WTC11 (cell line): Measurements from ENCODE around the gene DGKZ. TPM values are rescaled to one million over a fixed set of nuclear protein-coding genes. Genes with fewer than 3 reads are reported as not detected.

Experiments
- ATAC-seq: fragments of 200-7000 bp; cut with Tn5 transposase; 2 replicates; pipeline ENCODE4 v1.10.0; 2021; ENCODE audit warnings: mild to moderate bottlenecking, moderate library complexity
- CTCF ChIA-PET: fragments of 300-600 bp; sonication (Branson Sonifier 250); formaldehyde crosslinking; loops from one replicate; lab custom pipeline; 2021; ENCODE audit warnings: antibody characterized with exemption; lab: Charles Lee
- POLR2A ChIA-PET: fragments of 350-600 bp; sonication (Branson Sonifier 250); formaldehyde crosslinking; loops from one replicate; lab custom pipeline; 2021; ENCODE audit warnings: antibody characterized with exemption; lab: Charles Lee
- DNase-seq: peaks from one replicate; pipeline ENCODE4 v3.0.0; 2021; ENCODE audit warnings: low spot score
- H3K27ac Mint-ChIP-seq: 2 replicates; pipeline ENCODE4 v1.8.0; 2021; ENCODE audit warnings: mixed read lengths
- H3K27me3 Mint-ChIP-seq: 2 replicates; pipeline ENCODE4 v1.8.0; 2021; ENCODE audit warnings: low read depth, mild to moderate bottlenecking, moderate library complexity, mixed read lengths
- H3K36me3 Mint-ChIP-seq: 2 replicates; pipeline ENCODE4 v1.8.0; 2021; ENCODE audit warnings: mixed read lengths
- H3K4me1 Mint-ChIP-seq: 2 replicates; pipeline ENCODE4 v1.8.0; 2022; ENCODE audit warnings: mixed read lengths
- H3K4me3 Mint-ChIP-seq: 2 replicates; pipeline ENCODE4 v1.8.0; 2021; ENCODE audit warnings: mild to moderate bottlenecking, moderate library complexity, mixed read lengths
- H3K9me3 Mint-ChIP-seq: 2 replicates; pipeline ENCODE4 v1.8.0; 2021; ENCODE audit warnings: mixed read lengths
- ATF1 ChIP-seq: sonication (generic); formaldehyde crosslinking; IDR thresholded peaks from 2 replicates; pipeline ENCODE4 v1.8.1; 2023; ENCODE audit warnings: mild to moderate bottlenecking, moderate library complexity, missing genetic modification reagents
- FOXK1 ChIP-seq: sonication (generic); formaldehyde crosslinking; IDR thresholded peaks from 2 replicates; pipeline ENCODE4 v1.8.0; 2022; ENCODE audit warnings: mild to moderate bottlenecking, moderate library complexity, missing genetic modification reagents
- FOXP1 ChIP-seq: sonication (generic); formaldehyde crosslinking; IDR thresholded peaks from 2 replicates; pipeline ENCODE4 v1.8.0; 2022; ENCODE audit warnings: missing genetic modification reagents, mild to moderate bottlenecking, moderate library complexity, borderline replicate concordance
- HMGA2 ChIP-seq: fragments of 250-450 bp; sonication (Bioruptor Pico); IDR thresholded peaks from 2 replicates; pipeline ENCODE4 v1.4.0; 2021; ENCODE audit warnings: mild to moderate bottlenecking, moderate library complexity
- IRF2 ChIP-seq: sonication (generic); formaldehyde crosslinking; IDR thresholded peaks from 2 replicates; pipeline ENCODE4 v1.8.0; 2022; ENCODE audit warnings: low read depth, missing genetic modification reagents, borderline replicate concordance
- MYBL2 ChIP-seq: sonication (generic); formaldehyde crosslinking; IDR thresholded peaks from 2 replicates; pipeline ENCODE4 v1.8.1; 2023; ENCODE audit warnings: mild to moderate bottlenecking, moderate library complexity, missing genetic modification reagents
- NFATC4 ChIP-seq: fragments of 250-450 bp; sonication (Bioruptor Pico); IDR thresholded peaks from 2 replicates; pipeline ENCODE4 v1.9.0; 2021; ENCODE audit warnings: mild to moderate bottlenecking
- OVOL2 ChIP-seq: fragments of 250-450 bp; sonication (Bioruptor Pico); IDR thresholded peaks from 2 replicates; pipeline ENCODE4 v1.9.0; 2021; ENCODE audit warnings: mild to moderate bottlenecking, borderline replicate concordance
- RORB ChIP-seq: fragments of 250-450 bp; sonication (Bioruptor Pico); IDR thresholded peaks from 2 replicates; pipeline ENCODE4 v1.9.0; 2021; ENCODE audit warnings: mild to moderate bottlenecking
- SMAD3 ChIP-seq: sonication (generic); formaldehyde crosslinking; IDR thresholded peaks from 2 replicates; pipeline ENCODE4 v1.8.0; 2022; ENCODE audit warnings: missing genetic modification reagents, mild to moderate bottlenecking, borderline replicate concordance
- total RNA-seq: library from RNA; stranded (reverse); gene quantifications from 3 replicates; pipeline ENCODE4 v1.2.3, GENCODE V29; 2021
- TF ChIP-seq, protein P1 (sequence below): fragments of 250-450 bp; sonication (Bioruptor Pico); conservative IDR thresholded peaks from 2 replicates; pipeline ENCODE4 v1.9.0; 2021; ENCODE audit warnings: mild to moderate bottlenecking
- TF ChIP-seq, protein P2 (sequence below): sonication (generic); formaldehyde crosslinking; IDR thresholded peaks from 2 replicates; pipeline ENCODE4 v1.8.0; 2022; ENCODE audit warnings: mild to moderate bottlenecking, missing genetic modification reagents
- TF ChIP-seq, protein P3 (sequence below): sonication (generic); formaldehyde crosslinking; IDR thresholded peaks from 2 replicates; pipeline ENCODE4 v1.8.1; 2023; ENCODE audit warnings: mild to moderate bottlenecking, missing genetic modification reagents, borderline replicate concordance
- TF ChIP-seq, protein P4 (sequence below): fragments of 250-450 bp; sonication (Bioruptor Pico); IDR thresholded peaks from 2 replicates; pipeline ENCODE4 v1.9.0; 2021; ENCODE audit warnings: mild to moderate bottlenecking, borderline replicate concordance
- TF ChIP-seq, protein P5 (sequence below): sonication (generic); formaldehyde crosslinking; IDR thresholded peaks from 2 replicates; pipeline ENCODE4 v1.8.1; 2023; ENCODE audit warnings: mild to moderate bottlenecking, missing genetic modification reagents, moderate library complexity
- TF ChIP-seq, protein P6 (sequence below): fragments of 200-600 bp; IDR thresholded peaks from 2 replicates; pipeline ENCODE4 v1.8.0; 2022; ENCODE audit warnings: antibody characterized with exemption
- TF ChIP-seq, protein P7 (sequence below): sonication (generic); formaldehyde crosslinking; IDR thresholded peaks from 2 replicates; pipeline ENCODE4 v1.8.0; 2022; ENCODE audit warnings: mild to moderate bottlenecking, missing genetic modification reagents

DGKZ gene
- total RNA-seq, 1 experiment from 2014 or later: 139 TPM

DNA sequence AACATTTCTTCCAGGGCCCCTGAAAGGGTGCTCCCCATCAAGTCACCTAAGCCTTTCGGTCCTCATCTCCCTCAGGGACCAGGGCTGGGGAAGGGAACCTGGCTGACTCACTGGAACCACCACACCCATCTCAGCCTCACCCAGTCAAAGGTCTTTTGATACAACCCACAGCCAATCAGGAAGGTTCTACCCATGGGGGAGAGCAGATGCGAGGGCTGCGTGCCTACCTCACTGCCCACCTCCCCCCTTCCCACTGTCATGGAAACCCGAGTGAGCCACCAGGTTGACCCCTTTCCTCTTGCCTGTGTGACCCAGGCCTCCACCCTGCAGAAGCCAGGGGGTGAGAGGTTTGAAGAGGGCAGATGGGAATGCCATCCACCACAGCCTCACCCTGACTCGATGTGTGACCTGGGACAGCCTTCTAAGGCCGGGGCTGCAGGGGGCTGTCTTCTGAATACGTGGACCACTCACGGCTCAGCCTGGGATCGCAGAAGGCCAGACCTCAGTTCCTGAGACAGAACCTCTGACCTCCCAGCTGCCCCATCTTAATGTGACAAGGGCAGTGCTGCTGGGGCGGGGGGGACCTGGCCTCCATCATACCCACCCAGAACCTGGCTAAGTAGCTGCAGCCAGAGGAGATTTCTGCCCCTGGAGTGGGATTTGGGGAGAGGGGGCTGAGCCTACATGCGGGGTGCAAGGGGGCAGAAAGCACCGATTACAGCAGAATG lies 36.9 kb downstream of the DGKZ start:
- no peaks in the 10 kb centered on the region for H3K36me3 Mint-ChIP-seq
- ATAC-seq (no peak), DNase-seq (no peak)
- CTCF ChIA-PET: interaction anchor here (0.8 to 1.9 kb wide), 22 partner anchors 8 to 801 kb away, joined by 3 to 65 read pairs (median 6); partner anchors contain the start of genes ARHGAP1, CHRM4 and ZNF408
- POLR2A ChIA-PET: interaction anchor here (1.0 to 1.4 kb wide), 2 partner anchors 8 to 32 kb away, joined by 3 to 4 read pairs; no protein-coding TSS in a partner anchor
- H3K4me3 Mint-ChIP-seq: no peak overlapping the region
- no peak for TF ChIP-seq ATF1 (CRISPR knock-in tag)
- TF ChIP-seq OVOL2 (CRISPR knock-in tag): no peak
- TF ChIP-seq, protein P1, sequence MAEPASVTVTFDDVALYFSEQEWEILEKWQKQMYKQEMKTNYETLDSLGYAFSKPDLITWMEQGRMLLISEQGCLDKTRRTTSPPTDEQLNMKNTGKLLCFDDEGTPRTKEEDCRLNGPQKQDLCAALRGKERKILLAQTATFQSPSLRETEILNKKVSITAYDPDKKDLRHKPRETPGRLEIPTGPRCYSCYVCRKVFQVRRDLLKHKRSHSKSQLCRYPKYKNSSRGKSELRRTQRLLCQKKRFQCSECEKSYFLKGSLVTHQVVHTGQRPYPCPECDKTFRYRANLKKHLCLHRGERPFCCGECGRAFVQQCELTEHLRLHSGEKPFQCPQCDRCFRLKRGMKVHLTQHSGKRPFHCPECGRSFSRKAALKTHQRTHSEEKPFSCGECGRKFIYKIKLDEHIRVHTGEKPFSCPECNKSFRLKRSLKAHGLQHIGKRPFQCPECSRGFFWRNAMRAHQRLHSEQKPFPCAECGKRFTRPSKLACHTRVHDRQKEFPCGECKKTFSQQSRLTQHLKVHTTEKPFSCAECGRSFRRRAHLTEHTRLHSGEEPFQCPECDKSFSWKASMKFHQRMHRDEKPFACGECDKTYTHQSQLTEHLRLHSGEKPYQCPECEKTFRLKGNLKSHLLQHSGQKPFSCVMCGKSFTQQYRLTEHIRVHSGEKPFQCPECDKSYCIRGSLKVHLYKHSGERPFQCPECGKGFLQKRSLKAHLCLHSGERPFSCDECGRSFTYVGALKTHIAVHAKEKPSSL: no peak
- TF ChIP-seq MYBL2 (CRISPR knock-in tag): no peak
- no peak for TF ChIP-seq HMGA2 (CRISPR knock-in tag)
- no peak for TF ChIP-seq IRF2
- TF ChIP-seq, protein P2, sequence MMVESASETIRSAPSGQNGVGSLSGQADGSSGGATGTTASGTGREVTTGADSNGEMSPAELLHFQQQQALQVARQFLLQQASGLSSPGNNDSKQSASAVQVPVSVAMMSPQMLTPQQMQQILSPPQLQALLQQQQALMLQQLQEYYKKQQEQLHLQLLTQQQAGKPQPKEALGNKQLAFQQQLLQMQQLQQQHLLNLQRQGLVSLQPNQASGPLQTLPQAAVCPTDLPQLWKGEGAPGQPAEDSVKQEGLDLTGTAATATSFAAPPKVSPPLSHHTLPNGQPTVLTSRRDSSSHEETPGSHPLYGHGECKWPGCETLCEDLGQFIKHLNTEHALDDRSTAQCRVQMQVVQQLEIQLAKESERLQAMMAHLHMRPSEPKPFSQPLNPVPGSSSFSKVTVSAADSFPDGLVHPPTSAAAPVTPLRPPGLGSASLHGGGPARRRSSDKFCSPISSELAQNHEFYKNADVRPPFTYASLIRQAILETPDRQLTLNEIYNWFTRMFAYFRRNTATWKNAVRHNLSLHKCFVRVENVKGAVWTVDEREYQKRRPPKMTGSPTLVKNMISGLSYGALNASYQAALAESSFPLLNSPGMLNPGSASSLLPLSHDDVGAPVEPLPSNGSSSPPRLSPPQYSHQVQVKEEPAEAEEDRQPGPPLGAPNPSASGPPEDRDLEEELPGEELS (CRISPR knock-in tag): no peak
- no peak for TF ChIP-seq FOXK1 (CRISPR knock-in tag)
- TF ChIP-seq NFATC4 (CRISPR knock-in tag): no peak
- TF ChIP-seq FOXP1: no peak
- no peak for TF ChIP-seq SMAD3 (CRISPR knock-in tag)
- TF ChIP-seq, protein P3, sequence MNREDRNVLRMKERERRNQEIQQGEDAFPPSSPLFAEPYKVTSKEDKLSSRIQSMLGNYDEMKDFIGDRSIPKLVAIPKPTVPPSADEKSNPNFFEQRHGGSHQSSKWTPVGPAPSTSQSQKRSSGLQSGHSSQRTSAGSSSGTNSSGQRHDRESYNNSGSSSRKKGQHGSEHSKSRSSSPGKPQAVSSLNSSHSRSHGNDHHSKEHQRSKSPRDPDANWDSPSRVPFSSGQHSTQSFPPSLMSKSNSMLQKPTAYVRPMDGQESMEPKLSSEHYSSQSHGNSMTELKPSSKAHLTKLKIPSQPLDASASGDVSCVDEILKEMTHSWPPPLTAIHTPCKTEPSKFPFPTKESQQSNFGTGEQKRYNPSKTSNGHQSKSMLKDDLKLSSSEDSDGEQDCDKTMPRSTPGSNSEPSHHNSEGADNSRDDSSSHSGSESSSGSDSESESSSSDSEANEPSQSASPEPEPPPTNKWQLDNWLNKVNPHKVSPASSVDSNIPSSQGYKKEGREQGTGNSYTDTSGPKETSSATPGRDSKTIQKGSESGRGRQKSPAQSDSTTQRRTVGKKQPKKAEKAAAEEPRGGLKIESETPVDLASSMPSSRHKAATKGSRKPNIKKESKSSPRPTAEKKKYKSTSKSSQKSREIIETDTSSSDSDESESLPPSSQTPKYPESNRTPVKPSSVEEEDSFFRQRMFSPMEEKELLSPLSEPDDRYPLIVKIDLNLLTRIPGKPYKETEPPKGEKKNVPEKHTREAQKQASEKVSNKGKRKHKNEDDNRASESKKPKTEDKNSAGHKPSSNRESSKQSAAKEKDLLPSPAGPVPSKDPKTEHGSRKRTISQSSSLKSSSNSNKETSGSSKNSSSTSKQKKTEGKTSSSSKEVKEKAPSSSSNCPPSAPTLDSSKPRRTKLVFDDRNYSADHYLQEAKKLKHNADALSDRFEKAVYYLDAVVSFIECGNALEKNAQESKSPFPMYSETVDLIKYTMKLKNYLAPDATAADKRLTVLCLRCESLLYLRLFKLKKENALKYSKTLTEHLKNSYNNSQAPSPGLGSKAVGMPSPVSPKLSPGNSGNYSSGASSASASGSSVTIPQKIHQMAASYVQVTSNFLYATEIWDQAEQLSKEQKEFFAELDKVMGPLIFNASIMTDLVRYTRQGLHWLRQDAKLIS (CRISPR knock-in tag): no peak
- TF ChIP-seq, protein P4, sequence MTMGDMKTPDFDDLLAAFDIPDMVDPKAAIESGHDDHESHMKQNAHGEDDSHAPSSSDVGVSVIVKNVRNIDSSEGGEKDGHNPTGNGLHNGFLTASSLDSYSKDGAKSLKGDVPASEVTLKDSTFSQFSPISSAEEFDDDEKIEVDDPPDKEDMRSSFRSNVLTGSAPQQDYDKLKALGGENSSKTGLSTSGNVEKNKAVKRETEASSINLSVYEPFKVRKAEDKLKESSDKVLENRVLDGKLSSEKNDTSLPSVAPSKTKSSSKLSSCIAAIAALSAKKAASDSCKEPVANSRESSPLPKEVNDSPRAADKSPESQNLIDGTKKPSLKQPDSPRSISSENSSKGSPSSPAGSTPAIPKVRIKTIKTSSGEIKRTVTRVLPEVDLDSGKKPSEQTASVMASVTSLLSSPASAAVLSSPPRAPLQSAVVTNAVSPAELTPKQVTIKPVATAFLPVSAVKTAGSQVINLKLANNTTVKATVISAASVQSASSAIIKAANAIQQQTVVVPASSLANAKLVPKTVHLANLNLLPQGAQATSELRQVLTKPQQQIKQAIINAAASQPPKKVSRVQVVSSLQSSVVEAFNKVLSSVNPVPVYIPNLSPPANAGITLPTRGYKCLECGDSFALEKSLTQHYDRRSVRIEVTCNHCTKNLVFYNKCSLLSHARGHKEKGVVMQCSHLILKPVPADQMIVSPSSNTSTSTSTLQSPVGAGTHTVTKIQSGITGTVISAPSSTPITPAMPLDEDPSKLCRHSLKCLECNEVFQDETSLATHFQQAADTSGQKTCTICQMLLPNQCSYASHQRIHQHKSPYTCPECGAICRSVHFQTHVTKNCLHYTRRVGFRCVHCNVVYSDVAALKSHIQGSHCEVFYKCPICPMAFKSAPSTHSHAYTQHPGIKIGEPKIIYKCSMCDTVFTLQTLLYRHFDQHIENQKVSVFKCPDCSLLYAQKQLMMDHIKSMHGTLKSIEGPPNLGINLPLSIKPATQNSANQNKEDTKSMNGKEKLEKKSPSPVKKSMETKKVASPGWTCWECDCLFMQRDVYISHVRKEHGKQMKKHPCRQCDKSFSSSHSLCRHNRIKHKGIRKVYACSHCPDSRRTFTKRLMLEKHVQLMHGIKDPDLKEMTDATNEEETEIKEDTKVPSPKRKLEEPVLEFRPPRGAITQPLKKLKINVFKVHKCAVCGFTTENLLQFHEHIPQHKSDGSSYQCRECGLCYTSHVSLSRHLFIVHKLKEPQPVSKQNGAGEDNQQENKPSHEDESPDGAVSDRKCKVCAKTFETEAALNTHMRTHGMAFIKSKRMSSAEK (CRISPR knock-in tag): no peak
- TF ChIP-seq, protein P5, sequence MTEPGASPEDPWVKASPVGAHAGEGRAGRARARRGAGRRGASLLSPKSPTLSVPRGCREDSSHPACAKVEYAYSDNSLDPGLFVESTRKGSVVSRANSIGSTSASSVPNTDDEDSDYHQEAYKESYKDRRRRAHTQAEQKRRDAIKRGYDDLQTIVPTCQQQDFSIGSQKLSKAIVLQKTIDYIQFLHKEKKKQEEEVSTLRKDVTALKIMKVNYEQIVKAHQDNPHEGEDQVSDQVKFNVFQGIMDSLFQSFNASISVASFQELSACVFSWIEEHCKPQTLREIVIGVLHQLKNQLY (CRISPR knock-in tag): no peak
- TF ChIP-seq, protein P6, sequence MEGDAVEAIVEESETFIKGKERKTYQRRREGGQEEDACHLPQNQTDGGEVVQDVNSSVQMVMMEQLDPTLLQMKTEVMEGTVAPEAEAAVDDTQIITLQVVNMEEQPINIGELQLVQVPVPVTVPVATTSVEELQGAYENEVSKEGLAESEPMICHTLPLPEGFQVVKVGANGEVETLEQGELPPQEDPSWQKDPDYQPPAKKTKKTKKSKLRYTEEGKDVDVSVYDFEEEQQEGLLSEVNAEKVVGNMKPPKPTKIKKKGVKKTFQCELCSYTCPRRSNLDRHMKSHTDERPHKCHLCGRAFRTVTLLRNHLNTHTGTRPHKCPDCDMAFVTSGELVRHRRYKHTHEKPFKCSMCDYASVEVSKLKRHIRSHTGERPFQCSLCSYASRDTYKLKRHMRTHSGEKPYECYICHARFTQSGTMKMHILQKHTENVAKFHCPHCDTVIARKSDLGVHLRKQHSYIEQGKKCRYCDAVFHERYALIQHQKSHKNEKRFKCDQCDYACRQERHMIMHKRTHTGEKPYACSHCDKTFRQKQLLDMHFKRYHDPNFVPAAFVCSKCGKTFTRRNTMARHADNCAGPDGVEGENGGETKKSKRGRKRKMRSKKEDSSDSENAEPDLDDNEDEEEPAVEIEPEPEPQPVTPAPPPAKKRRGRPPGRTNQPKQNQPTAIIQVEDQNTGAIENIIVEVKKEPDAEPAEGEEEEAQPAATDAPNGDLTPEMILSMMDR: no peak
- TF ChIP-seq RORB: no peak
- TF ChIP-seq, protein P7, sequence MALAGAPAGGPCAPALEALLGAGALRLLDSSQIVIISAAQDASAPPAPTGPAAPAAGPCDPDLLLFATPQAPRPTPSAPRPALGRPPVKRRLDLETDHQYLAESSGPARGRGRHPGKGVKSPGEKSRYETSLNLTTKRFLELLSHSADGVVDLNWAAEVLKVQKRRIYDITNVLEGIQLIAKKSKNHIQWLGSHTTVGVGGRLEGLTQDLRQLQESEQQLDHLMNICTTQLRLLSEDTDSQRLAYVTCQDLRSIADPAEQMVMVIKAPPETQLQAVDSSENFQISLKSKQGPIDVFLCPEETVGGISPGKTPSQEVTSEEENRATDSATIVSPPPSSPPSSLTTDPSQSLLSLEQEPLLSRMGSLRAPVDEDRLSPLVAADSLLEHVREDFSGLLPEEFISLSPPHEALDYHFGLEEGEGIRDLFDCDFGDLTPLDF (CRISPR knock-in tag): no peak
- no peak overlapping the region for H3K27ac Mint-ChIP-seq
- peaks cover 33% of the 10 kb centered on the region for H3K4me1 Mint-ChIP-seq
- H3K9me3 Mint-ChIP-seq: no peaks in the 10 kb centered on the region
- peaks cover 34% of the 10 kb centered on the region for H3K27me3 Mint-ChIP-seq
